Measurements from ENCODE around the gene TASOR2.

Gene TASOR2

GRCh38 chr10:5684971-5685763, 529 bp downstream of the TASOR2 start:
- DNase-seq = peak; percentile 87

DNA sequence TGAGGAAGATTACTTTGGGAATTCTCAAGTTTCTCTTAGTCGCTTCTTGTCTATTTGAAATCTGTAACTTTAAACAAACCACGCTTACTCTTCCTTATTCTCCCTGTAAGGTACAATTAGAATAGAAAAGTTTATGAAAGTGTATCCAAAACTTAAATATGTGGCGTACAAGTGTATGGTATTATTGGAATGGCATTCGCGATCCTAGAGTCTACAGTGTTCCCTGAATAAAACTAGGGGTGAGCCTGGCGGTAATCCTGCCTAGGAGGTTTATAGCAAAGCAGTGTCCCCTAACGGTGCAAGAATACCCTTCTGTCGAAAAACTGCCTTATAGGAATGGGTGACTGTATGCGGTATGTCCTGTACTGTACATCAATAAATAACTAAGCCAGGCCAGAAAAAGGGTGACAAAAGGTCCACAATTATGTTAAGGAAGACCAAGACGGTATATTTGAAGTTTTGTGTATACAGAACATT, 1.2 kb downstream of the TASOR2 start:
- DNase-seq = peak; percentile 68

- no peak for DNase-seq
Observed at GRCh38 chr10:5688587-5688986, 3.9 kb downstream of the TASOR2 start.

GRCh38 chr10:5691786-5692185, 7.1 kb downstream of the TASOR2 start:
- DNase-seq = no peak

- DNase-seq = no peak
Observed at GRCh38 chr10:5692461-5693358, 8.1 kb downstream of the TASOR2 start.

DNA sequence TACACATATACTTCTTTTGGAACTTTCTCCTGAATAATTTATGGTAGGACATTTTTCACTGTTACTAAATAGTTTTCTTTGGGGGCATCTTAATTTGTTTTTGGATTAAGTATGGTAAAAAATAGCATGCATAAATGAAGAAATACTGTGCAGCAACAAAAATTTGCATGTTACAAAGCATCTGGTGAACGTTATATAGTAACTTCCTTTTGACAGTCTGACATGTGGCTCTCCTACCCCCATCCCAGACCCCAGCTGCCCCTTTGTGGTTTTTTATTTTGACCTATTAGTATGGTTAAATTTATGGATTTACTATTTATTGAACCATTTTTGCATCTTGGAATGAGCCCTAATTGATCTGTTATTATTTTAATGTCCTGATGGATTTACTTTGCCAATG, 9.9 kb downstream of the TASOR2 start:
- no peak for DNase-seq

DNA sequence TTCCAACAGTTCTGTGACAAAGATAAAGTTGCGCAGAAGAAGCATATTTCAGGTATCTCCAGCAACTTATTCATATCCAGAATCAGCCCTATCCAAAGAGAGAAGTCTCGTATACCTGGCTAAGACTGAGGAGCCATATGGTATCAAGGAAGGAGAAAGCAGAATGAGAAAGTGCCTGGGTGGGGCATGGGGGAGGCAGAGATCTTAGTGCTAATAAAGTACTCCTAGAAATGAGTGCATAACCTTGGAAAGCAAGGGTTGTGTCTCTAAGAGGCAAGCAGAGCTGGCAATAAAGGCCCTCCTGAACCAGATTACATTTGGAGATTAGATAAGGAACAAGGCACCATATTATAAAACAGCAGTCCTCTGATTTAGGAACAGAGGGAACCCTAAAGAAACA, 12.7 kb downstream of the TASOR2 start:
- DNase-seq = peak; percentile 35

DNA sequence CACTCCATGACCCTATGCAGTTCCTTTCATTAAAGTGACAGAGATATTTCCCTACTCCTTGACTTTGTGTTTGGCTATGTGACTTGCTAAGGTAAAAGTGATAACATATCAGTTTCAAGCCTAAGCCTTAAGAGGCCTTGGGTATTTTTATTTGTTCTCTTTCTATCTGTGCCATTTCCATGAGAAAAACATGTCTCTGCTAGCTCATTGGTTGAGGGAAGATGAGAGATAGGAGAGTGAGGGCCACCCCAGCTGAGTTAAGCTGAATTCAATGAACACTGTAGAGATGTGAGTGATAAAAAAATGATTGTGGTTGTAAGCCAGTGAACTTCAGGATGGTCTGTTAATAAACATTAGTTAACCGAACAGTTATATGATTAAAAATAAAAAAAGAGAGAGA, 13.4 kb downstream of the TASOR2 start:
- peak; percentile 31 for DNase-seq

DNA sequence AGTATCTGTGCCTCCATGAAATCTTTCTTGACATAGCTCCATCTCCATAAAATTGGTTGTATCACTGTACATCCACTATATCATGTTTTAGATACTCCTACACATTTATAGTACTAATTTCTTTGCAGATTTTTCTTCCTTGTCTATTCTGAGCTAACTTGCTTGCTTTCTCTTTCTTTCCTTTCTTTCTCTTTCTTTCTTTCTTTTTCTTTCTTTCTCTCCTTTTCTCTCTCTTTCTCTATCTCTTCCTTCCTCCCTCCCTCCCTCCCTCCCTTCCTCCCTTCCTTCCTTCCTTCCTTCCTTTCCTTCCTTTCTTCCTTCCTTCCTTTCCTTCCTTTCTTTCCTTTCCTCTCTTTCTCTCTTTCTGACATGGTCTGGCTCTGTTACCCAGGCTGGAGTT, 23.7 kb downstream of the TASOR2 start:
- DNase-seq = no peak

GRCh38 chr10:5709865-5710264, 25.2 kb downstream of the TASOR2 start:
- no peak for DNase-seq

GRCh38 chr10:5710859-5711258, 26.2 kb downstream of the TASOR2 start:
- peak; percentile 62 for DNase-seq

- no peak for DNase-seq
Observed at GRCh38 chr10:5711642-5712041, 27.0 kb downstream of the TASOR2 start.

GRCh38 chr10:5719546-5719945, 34.9 kb downstream of the TASOR2 start:
- no peak for DNase-seq

- DNase-seq = no peak
Observed at GRCh38 chr10:5720182-5720581, 35.5 kb downstream of the TASOR2 start.

GRCh38 chr10:5723692-5724091, 39.1 kb downstream of the TASOR2 start:
- no peak for DNase-seq

DNA sequence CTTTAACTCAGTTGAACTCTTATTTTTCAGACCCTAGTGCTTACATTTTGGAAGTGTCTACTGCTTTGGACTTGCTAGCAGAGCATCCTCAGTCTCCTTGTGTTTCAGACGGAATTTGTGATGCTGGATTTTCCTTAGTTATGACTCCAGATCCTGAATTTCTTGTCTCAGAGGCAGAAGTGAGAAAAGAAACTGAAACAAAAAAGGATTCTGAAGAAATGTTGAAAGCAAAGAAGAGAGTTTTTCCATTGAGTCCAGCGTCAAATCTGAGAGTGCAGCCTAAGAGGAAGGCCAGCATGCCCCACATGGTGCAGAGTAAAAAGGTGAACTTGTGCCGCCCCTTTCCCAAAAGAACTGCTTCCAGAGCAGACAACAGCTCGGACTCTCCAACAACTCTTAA, 46.1 kb downstream of the TASOR2 start:
- no peak for DNase-seq

GRCh38 chr10:5731559-5731958, 46.9 kb downstream of the TASOR2 start:
- no peak for DNase-seq

DNA sequence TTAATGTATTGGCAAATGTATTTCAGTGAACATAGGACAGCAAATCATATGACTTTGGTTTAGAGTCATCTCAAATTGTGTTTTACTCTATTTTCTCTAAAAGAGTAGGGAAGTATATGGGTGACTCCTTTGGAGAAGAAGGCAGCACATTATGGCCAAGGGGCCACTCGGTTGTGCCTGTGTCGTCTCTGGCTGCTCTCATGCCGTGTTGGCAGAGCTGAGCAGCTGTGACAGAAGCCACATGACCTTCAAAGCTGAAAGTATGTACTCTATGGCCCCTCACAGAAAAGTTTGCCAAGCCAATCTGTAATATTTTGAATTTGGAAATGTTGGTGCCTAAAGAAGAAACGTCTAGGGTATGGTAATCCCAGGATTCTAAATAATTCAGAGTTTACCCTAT, 47.5 kb downstream of the TASOR2 start:
- DNase-seq = no peak

Data from OCI-M1 (cell line).